GM12878 (cell line): ENCODE data around the gene DNASE2B. TPM values are rescaled to one million over a fixed set of nuclear protein-coding genes. Genes with fewer than 3 reads are reported as not detected.

Experiments
- ATAC-seq: fragments of 200-7000 bp; cut with Tn5 transposase; 3 replicates; pipeline ENCODE4 v1.9.1; 2020; ENCODE audit warnings: mild to moderate bottlenecking, moderate library complexity
- BruUV-seq: library from RNA; stranded (reverse); fragments of 400-500 nt; replicated peaks from 2 replicates; lab custom pipeline; 2021; lab: Mats Ljungman, UMichigan
- CTCF ChIA-PET: fragments of 300-600 bp; sonication (Branson Sonifier 250); formaldehyde crosslinking; extraction: SDS; loops from one replicate; lab custom pipeline; 2021; ENCODE audit warnings: inconsistent platforms; lab: Yijun Ruan, JAX
- POLR2A ChIA-PET: fragments of 350-600 bp; formaldehyde crosslinking; extraction: SDS; loops from one replicate; lab custom pipeline; 2021; ENCODE audit warnings: inconsistent platforms; lab: Charles Lee
- RAD21 ChIA-PET: fragments of 300-600 bp; sonication (Branson Sonifier 250); formaldehyde crosslinking; loops from one replicate; lab custom pipeline; 2023; ENCODE audit warnings: antibody characterized with exemption; ENCODE audit not compliant: unreplicated experiment; lab: Charles Lee
- SMC1A ChIA-PET: fragments of 300-600 bp; sonication (Branson Sonifier 250); formaldehyde crosslinking; loops from one replicate; lab custom pipeline; 2023; ENCODE audit not compliant: unreplicated experiment, uncharacterized antibody; lab: Charles Lee
- DNase-seq: peaks from one replicate; pipeline ENCODE4 v3.0.0-alpha.2; 2011; ENCODE audit warnings: low read depth, low spot score
- FAIRE-seq: peaks from 3 replicates; lab custom pipeline; 2011; peaks lifted over from hg19 to GRCh38; lab: Jason Lieb, UNC
- H2AFZ ChIP-seq: 2 replicates; pipeline ENCODE4 v1.6.0; 2011; ENCODE audit warnings: low read depth, low read length, control low read depth; ENCODE audit not compliant: control insufficient read depth
- H3K27ac ChIP-seq: 2 replicates; pipeline ENCODE4 v1.5.1; 2011; ENCODE audit warnings: control low read depth; ENCODE audit not compliant: control insufficient read depth, insufficient read depth
- H3K27me3 ChIP-seq, 2 experiments: replicated peaks in 1 of 2; 2 replicates each; pipeline versions ENCODE4 v1.6.0 to v1.6.1; 2011; ENCODE audit warnings: low read length in 1 of 2; ENCODE audit not compliant: control insufficient read depth in 2 of 2, insufficient read depth in 2 of 2
- H3K36me3 ChIP-seq, 2 experiments: 2 replicates each; pipeline ENCODE4 v1.5.1; 2011; ENCODE audit warnings: low read length in 1 of 2; ENCODE audit not compliant: control insufficient read depth in 2 of 2, insufficient read depth in 2 of 2
- H3K4me1 ChIP-seq: 2 replicates; pipeline ENCODE4 v1.6.1; 2011; ENCODE audit warnings: mild to moderate bottlenecking, low read length, moderate library complexity, mixed read lengths; ENCODE audit not compliant: control insufficient read depth, insufficient read depth
- H3K4me2 ChIP-seq: 2 replicates; pipeline ENCODE4 v1.6.0; 2011; ENCODE audit warnings: control low read depth; ENCODE audit not compliant: control insufficient read depth, insufficient read depth
- H3K4me3 ChIP-seq: fragments of 200-600 bp; sonication (generic); 2 replicates; pipeline ENCODE4 v1.5.1; 2016
- H3K79me2 ChIP-seq: 2 replicates; pipeline ENCODE4 v1.6.0; 2011; ENCODE audit warnings: low read length; ENCODE audit not compliant: control insufficient read depth, insufficient read depth
- H3K9ac ChIP-seq: 2 replicates; pipeline ENCODE4 v1.8.0; 2011; ENCODE audit warnings: low read length, control low read depth, mixed read lengths; ENCODE audit not compliant: control insufficient read depth, insufficient read depth
- H3K9me3 ChIP-seq: replicated peaks from 3 replicates; pipeline ENCODE4 v1.5.1; 2011; ENCODE audit warnings: mild to moderate bottlenecking, low read length; ENCODE audit not compliant: control insufficient read depth, insufficient read depth
- H4K20me1 ChIP-seq: 2 replicates; pipeline ENCODE4 v1.6.0; 2011; ENCODE audit not compliant: control insufficient read depth, insufficient read depth
- DPF2 ChIP-seq: fragments of 450-650 bp; IDR thresholded peaks from 2 replicates; pipeline ENCODE4 v1.6.1; 2017; ENCODE audit warnings: mild to moderate bottlenecking
- EP300 ChIP-seq, 2 experiments: fragments of 150-350 bp in 1 of 2; IDR thresholded peaks; 2 replicates each; pipeline ENCODE4 v1.6.1; 2011 to 2012; ENCODE audit warnings: low read depth in 2 of 2, low read length in 2 of 2, borderline replicate concordance in 1 of 2, improper control_type of control experiment in 1 of 2, inconsistent platforms in 1 of 2; ENCODE audit not compliant: control insufficient read depth in 1 of 2
- JUNB ChIP-seq: IDR thresholded peaks from 2 replicates; pipeline ENCODE4 v1.6.1; 2016; ENCODE audit warnings: antibody characterized with exemption, mild to moderate bottlenecking
- MTA2 ChIP-seq: fragments of 450-650 bp; IDR thresholded peaks from 2 replicates; pipeline ENCODE4 v1.6.1; 2016; ENCODE audit warnings: low read depth, mild to moderate bottlenecking, moderate library complexity
- RAD21 ChIP-seq: IDR thresholded peaks from 2 replicates; pipeline ENCODE4 v1.6.1; 2011; ENCODE audit warnings: mild to moderate bottlenecking, low read depth, low read length, moderate library complexity; ENCODE audit not compliant: insufficient read depth
- RUNX3 ChIP-seq: IDR thresholded peaks from 2 replicates; pipeline ENCODE4 v1.6.1; 2012; ENCODE audit warnings: low read length, inconsistent platforms
- SMC3 ChIP-seq: IDR thresholded peaks from 2 replicates; pipeline ENCODE4 v1.6.1; 2011; ENCODE audit warnings: low read length, improper control_type of control experiment, borderline replicate concordance
- SRF ChIP-seq, 2 experiments: IDR thresholded peaks; 2 replicates each; pipeline ENCODE4 v1.6.1; 2011; ENCODE audit warnings: low read depth in 2 of 2, low read length in 2 of 2, mild to moderate bottlenecking in 1 of 2, moderate library complexity in 1 of 2
- ZNF384 ChIP-seq: IDR thresholded peaks from 2 replicates; pipeline ENCODE4 v1.6.1; 2012; ENCODE audit warnings: low read depth, mild to moderate bottlenecking, low read length, improper control_type of control experiment, borderline replicate concordance
- WGBS: methylation state at CpG from one replicate; pipeline ENCODE4 v1.1.6; 2016; ENCODE audit warnings: low lambda C conversion rate; ENCODE audit not compliant: insufficient replicate concordance, insufficient coverage; ENCODE audit errors: missing lambda C conversion rate; 5-methylcytosine and 5-hydroxymethylcytosine counted together
- in situ Hi-C: fragments of 300-500 bp; cut with MboI; formaldehyde crosslinking; loops from 9 replicates; pipeline ENCODE4 v1.14.3; 2018; ENCODE audit warnings: mixed read lengths
- intact Hi-C: fragments of 100-400 bp; cut with micrococcal nuclease; formaldehyde crosslinking; loops from one replicate; pipeline ENCODE4 v1.14.2; 2022; ENCODE audit not compliant: unreplicated experiment
- polyA plus RNA-seq, 11 experiments: library from polyadenylated mRNA; depleted of rRNA in 4 of 11; unstranded in 6 of 11; stranded (reverse) in 5 of 11; fragments of >200 nt; fragmentation: Nextera tagmentation in 4 of 11; fragmentation: Illumina TruSeq in 1 of 11; extraction: Ambion mirVana in 4 of 11; extraction: Trizol in 1 of 11; gene quantifications; 1 replicate in 1 of 11; 2 replicates in 10 of 11; pipeline versions ENCODE4 v1.2.1 to v1.2.3, GENCODE V29; 2011 to 2016; ENCODE audit warnings: inconsistent platforms in 2 of 11, missing spikeins in 2 of 11, low read depth in 1 of 11
- total RNA-seq, 4 experiments: library from RNA; depleted of rRNA in 3 of 4; stranded (reverse); fragments of >200 nt in 3 of 4; fragmentation: Illumina TruSeq in 1 of 4; extraction: Trizol in 1 of 4; gene quantifications; 2 replicates each; pipeline versions ENCODE4 v1.2.1 to v1.2.3, GENCODE V29; 2013 to 2021
- TF ChIP-seq, protein P1 (sequence below), 3 experiments: IDR thresholded peaks in 2 of 3; conservative IDR thresholded peaks in 1 of 3; 2 replicates each; pipeline ENCODE4 v1.5.1; 2011; ENCODE audit warnings: low read depth in 3 of 3, low read length in 3 of 3, mild to moderate bottlenecking in 3 of 3, control low read depth in 2 of 3, moderate library complexity in 2 of 3, inconsistent platforms in 1 of 3, mixed read lengths in 1 of 3; ENCODE audit not compliant: control insufficient read depth in 2 of 3, insufficient read depth in 1 of 3; ENCODE audit errors: extremely low read depth in 1 of 3
- TF ChIP-seq, protein P2 (sequence below): IDR thresholded peaks from 2 replicates; pipeline ENCODE4 v1.6.1; 2012; ENCODE audit warnings: improper control_type of control experiment, low read depth, low read length; ENCODE audit not compliant: insufficient replicate concordance

Gene DNASE2B
- total and polyA plus RNA-seq, 10 of the 15 experiments (the other 5 are each of a cell fraction or from before 2014, with no cell fraction given), result not detected

DNA sequence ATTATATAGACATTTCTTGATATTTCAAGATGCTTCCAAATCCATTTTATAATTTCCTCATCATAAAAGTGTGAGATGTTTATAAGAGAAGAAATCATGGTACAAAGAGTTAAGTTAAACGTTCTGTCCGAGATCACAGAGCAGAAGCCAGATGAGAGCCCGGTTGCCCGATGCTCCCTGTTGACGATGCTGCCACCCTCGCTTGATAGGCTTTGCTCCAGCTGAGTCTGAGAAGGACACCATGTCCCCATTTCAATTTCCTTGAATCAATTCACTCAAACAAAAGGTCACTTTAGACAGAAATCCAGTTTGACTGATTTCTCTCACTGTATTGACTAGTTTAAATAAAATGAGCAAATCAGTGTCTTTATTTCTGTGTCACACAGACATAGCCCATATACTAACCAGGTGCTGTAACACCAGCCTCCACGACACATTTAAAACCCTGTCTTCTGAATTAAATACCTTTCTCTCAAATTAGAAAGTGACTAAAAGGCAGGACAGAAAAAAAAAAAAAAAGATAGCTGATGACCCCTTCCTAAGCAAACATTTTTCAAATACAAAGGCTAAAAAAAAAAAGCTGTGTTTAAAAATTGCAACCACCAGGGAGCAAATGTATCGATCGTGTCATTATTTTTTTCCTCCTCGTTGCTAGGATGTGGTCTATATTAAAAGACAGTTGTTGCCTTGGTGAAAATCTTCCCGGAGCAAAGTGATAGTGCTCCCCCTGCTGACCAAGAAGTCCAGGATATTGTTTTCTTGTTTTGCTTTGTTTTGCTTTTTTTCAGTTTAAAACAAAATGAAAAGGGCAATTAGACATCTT, 35.2 kb downstream of the DNASE2B start:
- Histone ChIP-seq H3K36me3 (no peaks in the 10 kb centered on the region), H4K20me1 (no peaks in the 10 kb centered on the region), H2AFZ (peak overlapping the region; percentile 35; the same call in 1 of the 2 replicates), H3K4me3 (no peak overlapping the region), H3K9me3 (no peaks in the 10 kb centered on the region), H3K27ac (no peak overlapping the region), H3K27me3 (no peaks in the 10 kb centered on the region), H3K9ac (no peak overlapping the region), H3K4me1 (peaks cover 5% of the 10 kb centered on the region), H3K79me2 (no peaks in the 10 kb centered on the region), H3K4me2 (no peak overlapping the region)
- DNase-seq (peak; percentile 21), FAIRE-seq (no peak), ATAC-seq (peak; percentile 79)
- 45% methylated on average over 11 of the region's 11 CpGs for WGBS
- ChIA-PET POLR2A (interaction anchor here (0.6 kb wide), 1 partner anchor 45 kb away, joined by 4 read pairs; no protein-coding TSS in a partner anchor), CTCF (interaction anchor here (0.5 to 5.9 kb wide), 26 partner anchors 9 to 874 kb away, joined by 3 to 33 read pairs (median 4); partner anchors contain the start of genes PRKACB and RPF1), RAD21 (interaction anchor here (0.6 to 3.7 kb wide), 11 partner anchors 9 to 501 kb away, joined by 3 to 24 read pairs (median 3); partner anchors contain the start of gene PRKACB), SMC1A (interaction anchor here (0.6 to 2.9 kb wide), 20 partner anchors 9 to 501 kb away, joined by 3 to 18 read pairs (median 3); partner anchors contain the start of gene PRKACB)
- intact Hi-C loops, result loop anchor here (1.0 to 5.0 kb wide), 5 partner anchors 131 to 529 kb away; partner anchors contain the start of gene SAMD13
- TF ChIP-seq JUNB, result no peak
- TF ChIP-seq DPF2, result no peak
- TF ChIP-seq MTA2, result no peak
- TF ChIP-seq SRF (IDR thresholded peaks at IDR 0.05; ENCODE audit: low read depth in 2 of 2, low read length in 2 of 2), result no peak
- peak in 1 of 2 experiments; percentile 32; a peak in 1 of 4 replicates for TF ChIP-seq EP300 (IDR thresholded peaks at IDR 0.05; ENCODE audit: borderline replicate concordance in 1 of 2, control insufficient read depth in 1 of 2, low read depth in 2 of 2, low read length in 2 of 2)
- TF ChIP-seq ZNF384, result peak; percentile 54; the same call in 1 of the 2 replicates
- TF ChIP-seq, protein P1, sequence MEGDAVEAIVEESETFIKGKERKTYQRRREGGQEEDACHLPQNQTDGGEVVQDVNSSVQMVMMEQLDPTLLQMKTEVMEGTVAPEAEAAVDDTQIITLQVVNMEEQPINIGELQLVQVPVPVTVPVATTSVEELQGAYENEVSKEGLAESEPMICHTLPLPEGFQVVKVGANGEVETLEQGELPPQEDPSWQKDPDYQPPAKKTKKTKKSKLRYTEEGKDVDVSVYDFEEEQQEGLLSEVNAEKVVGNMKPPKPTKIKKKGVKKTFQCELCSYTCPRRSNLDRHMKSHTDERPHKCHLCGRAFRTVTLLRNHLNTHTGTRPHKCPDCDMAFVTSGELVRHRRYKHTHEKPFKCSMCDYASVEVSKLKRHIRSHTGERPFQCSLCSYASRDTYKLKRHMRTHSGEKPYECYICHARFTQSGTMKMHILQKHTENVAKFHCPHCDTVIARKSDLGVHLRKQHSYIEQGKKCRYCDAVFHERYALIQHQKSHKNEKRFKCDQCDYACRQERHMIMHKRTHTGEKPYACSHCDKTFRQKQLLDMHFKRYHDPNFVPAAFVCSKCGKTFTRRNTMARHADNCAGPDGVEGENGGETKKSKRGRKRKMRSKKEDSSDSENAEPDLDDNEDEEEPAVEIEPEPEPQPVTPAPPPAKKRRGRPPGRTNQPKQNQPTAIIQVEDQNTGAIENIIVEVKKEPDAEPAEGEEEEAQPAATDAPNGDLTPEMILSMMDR (IDR thresholded peaks at IDR 0.05 in 2 of 3, conservative IDR thresholded peaks at IDR 0.05 in 1 of 3; ENCODE audit: control insufficient read depth in 2 of 3, extremely low read depth in 1 of 3, insufficient read depth in 1 of 3, low read depth in 3 of 3, low read length in 3 of 3), result peak; percentile 60 to 82 (median 66)
- TF ChIP-seq, protein P2, sequence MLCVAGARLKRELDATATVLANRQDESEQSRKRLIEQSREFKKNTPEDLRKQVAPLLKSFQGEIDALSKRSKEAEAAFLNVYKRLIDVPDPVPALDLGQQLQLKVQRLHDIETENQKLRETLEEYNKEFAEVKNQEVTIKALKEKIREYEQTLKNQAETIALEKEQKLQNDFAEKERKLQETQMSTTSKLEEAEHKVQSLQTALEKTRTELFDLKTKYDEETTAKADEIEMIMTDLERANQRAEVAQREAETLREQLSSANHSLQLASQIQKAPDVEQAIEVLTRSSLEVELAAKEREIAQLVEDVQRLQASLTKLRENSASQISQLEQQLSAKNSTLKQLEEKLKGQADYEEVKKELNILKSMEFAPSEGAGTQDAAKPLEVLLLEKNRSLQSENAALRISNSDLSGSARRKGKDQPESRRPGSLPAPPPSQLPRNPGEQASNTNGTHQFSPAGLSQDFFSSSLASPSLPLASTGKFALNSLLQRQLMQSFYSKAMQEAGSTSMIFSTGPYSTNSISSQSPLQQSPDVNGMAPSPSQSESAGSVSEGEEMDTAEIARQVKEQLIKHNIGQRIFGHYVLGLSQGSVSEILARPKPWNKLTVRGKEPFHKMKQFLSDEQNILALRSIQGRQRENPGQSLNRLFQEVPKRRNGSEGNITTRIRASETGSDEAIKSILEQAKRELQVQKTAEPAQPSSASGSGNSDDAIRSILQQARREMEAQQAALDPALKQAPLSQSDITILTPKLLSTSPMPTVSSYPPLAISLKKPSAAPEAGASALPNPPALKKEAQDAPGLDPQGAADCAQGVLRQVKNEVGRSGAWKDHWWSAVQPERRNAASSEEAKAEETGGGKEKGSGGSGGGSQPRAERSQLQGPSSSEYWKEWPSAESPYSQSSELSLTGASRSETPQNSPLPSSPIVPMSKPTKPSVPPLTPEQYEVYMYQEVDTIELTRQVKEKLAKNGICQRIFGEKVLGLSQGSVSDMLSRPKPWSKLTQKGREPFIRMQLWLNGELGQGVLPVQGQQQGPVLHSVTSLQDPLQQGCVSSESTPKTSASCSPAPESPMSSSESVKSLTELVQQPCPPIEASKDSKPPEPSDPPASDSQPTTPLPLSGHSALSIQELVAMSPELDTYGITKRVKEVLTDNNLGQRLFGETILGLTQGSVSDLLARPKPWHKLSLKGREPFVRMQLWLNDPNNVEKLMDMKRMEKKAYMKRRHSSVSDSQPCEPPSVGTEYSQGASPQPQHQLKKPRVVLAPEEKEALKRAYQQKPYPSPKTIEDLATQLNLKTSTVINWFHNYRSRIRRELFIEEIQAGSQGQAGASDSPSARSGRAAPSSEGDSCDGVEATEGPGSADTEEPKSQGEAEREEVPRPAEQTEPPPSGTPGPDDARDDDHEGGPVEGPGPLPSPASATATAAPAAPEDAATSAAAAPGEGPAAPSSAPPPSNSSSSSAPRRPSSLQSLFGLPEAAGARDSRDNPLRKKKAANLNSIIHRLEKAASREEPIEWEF, result peak; percentile 56
- peak; percentile 90 for TF ChIP-seq SMC3
- TF ChIP-seq RUNX3, result peak; percentile 40; the same call in 1 of the 2 replicates
- TF ChIP-seq RAD21, result peak; percentile 94
- in situ Hi-C loops, result loop anchor here (5.0 to 10.0 kb wide), 2 partner anchors 281 to 509 kb away; no protein-coding TSS in a partner anchor
- no TSS peak for BruUV-seq
